Measurements from ENCODE around the gene TUFT1.

DNA sequence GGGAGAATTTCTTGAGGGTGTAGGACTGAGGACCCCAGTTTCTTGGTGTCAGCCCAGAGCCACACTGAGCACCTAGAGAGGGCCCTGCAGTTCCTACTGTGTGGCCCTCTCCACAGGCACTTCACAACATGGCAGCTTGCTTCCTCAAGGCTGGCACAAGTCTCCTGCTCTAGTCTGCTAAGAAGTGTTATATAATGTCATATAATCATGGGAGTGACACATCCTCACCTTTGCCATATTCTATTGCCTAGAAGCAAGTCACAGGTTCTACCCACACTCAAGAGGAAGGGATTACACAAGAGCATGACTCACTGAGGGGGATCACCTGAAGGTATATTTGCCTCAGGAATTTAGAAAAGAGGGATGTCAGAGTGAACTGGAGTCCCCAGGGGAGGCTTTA lies 66.3 kb downstream of the TUFT1 start:
- TF ChIP-seq, protein P1, sequence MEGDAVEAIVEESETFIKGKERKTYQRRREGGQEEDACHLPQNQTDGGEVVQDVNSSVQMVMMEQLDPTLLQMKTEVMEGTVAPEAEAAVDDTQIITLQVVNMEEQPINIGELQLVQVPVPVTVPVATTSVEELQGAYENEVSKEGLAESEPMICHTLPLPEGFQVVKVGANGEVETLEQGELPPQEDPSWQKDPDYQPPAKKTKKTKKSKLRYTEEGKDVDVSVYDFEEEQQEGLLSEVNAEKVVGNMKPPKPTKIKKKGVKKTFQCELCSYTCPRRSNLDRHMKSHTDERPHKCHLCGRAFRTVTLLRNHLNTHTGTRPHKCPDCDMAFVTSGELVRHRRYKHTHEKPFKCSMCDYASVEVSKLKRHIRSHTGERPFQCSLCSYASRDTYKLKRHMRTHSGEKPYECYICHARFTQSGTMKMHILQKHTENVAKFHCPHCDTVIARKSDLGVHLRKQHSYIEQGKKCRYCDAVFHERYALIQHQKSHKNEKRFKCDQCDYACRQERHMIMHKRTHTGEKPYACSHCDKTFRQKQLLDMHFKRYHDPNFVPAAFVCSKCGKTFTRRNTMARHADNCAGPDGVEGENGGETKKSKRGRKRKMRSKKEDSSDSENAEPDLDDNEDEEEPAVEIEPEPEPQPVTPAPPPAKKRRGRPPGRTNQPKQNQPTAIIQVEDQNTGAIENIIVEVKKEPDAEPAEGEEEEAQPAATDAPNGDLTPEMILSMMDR (conservative IDR thresholded peaks at IDR 0.05), result no peak
- TF ChIP-seq ZFX (IDR thresholded peaks at IDR 0.05), result no peak
